Muscle layer of duodenum (tissue), 2 donors: ENCODE measurements around the gene FAP.

ENCODE experiments used
- H3K27ac ChIP-seq: one replicate; pipeline ENCODE4 v1.7.0; 2013; ENCODE audit warnings: mild to moderate bottlenecking, low read length
- H3K27me3 ChIP-seq: one replicate; pipeline ENCODE4 v1.7.0; 2013; ENCODE audit warnings: low read depth, mild to moderate bottlenecking, control low read depth, low read length
- H3K36me3 ChIP-seq, 2 donors: one replicate each; pipeline ENCODE4 v1.7.0; 2013; ENCODE audit warnings: low read length in 2 of 2, control low read depth in 1 of 2, mild to moderate bottlenecking in 1 of 2; ENCODE audit not compliant: insufficient read depth in 2 of 2, control insufficient read depth in 1 of 2
- H3K4me1 ChIP-seq, 2 donors: one replicate each; pipeline ENCODE4 v1.7.0; 2013; ENCODE audit warnings: low read length in 2 of 2, mild to moderate bottlenecking in 2 of 2, control low read depth in 1 of 2, moderate library complexity in 1 of 2; ENCODE audit not compliant: insufficient read depth in 2 of 2, control insufficient read depth in 1 of 2
- H3K4me3 ChIP-seq, 2 donors: one replicate each; pipeline ENCODE4 v1.7.0; 2013; ENCODE audit warnings: low read length in 2 of 2, low read depth in 1 of 2, mild to moderate bottlenecking in 1 of 2
- H3K9me3 ChIP-seq, 2 donors: one replicate each; pipeline ENCODE4 v1.7.0; 2013; ENCODE audit warnings: low read length in 2 of 2, control low read depth in 1 of 2, mild to moderate bottlenecking in 1 of 2; ENCODE audit not compliant: control insufficient read depth in 1 of 2
- donor health status: healthy.

Gene FAP

GRCh38 chr2:162212366-162212765, 30.9 kb downstream of the FAP start:
- Histone ChIP-seq H3K36me3 (no peaks in the 10 kb centered on the region), H3K4me1 (no peaks in the 10 kb centered on the region), H3K9me3 (no peaks in the 10 kb centered on the region), H3K4me3 (no peak overlapping the region), H3K27ac (no peak overlapping the region), H3K27me3 (no peaks in the 10 kb centered on the region)

- Histone ChIP-seq H3K27ac (no peak overlapping the region), H3K27me3 (no peaks in the 10 kb centered on the region)
Observed at GRCh38 chr2:162211732-162212131, 31.5 kb downstream of the FAP start.

DNA sequence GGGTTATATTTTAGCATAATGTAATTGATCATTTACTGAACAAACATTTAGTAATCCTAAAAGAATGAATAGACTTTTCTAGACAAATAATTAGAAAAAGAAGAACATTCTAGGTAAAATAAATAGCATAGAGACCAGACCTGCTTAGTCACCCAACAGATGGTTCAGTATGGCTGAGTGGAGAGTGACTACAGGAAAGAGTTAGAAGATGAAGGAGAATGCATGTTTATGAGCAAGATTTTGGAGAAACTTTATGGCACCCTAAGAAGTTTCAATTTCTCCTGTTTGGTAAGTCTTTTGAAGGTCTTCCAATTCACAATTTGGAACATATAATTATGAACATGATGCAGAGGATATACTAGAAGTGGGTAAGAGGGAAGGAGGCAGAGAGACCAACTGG, 32.9 kb downstream of the FAP start:
- H3K4me3 ChIP-seq: no peak overlapping the region
- no peaks in the 10 kb centered on the region for H3K9me3 ChIP-seq
- no peak overlapping the region for H3K27ac ChIP-seq
- no peaks in the 10 kb centered on the region for H3K27me3 ChIP-seq
- H3K4me1 ChIP-seq: no peaks in the 10 kb centered on the region
- no peaks in the 10 kb centered on the region for H3K36me3 ChIP-seq

More at GRCh38 chr2:162211732-162212131, 31.5 kb downstream of the FAP start:
- Histone ChIP-seq H3K4me1 (no peaks in the 10 kb centered on the region), H3K4me3 (no peak overlapping the region), H3K9me3 (no peaks in the 10 kb centered on the region), H3K36me3 (no peaks in the 10 kb centered on the region)

- Histone ChIP-seq H3K27ac (no peak overlapping the region), H3K27me3 (no peaks in the 10 kb centered on the region), H3K4me3 (no peak overlapping the region), H3K9me3 (no peaks in the 10 kb centered on the region), H3K36me3 (no peaks in the 10 kb centered on the region), H3K4me1 (no peaks in the 10 kb centered on the region)
Observed at GRCh38 chr2:162202203-162202602, 41.0 kb downstream of the FAP start.

DNA sequence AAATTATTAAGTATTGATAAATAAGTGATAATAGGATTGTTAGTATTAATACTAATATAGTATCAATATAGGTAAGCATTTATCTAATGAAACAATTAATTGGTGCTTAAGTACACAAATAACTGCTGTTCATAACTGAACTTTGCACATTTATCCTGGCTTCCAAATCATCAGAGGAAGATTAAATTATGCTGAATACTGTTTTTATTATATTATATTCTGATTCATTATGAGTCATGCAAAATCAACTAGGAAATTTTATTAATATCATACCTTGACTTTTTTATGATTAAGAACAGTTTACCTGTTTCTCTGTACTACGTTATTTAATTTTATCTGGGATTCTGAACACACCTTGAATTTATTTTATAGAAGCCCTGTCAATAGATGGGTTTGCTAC, 42.6 kb downstream of the FAP start:
- Histone ChIP-seq H3K4me3 (no peak overlapping the region), H3K27me3 (no peaks in the 10 kb centered on the region), H3K36me3 (no peaks in the 10 kb centered on the region), H3K9me3 (no peaks in the 10 kb centered on the region), H3K4me1 (no peaks in the 10 kb centered on the region), H3K27ac (no peak overlapping the region)

GRCh38 chr2:162199913-162200312, 43.3 kb downstream of the FAP start:
- no peaks in the 10 kb centered on the region for H3K27me3 ChIP-seq
- H3K27ac ChIP-seq: no peak overlapping the region
- no peaks in the 10 kb centered on the region for H3K36me3 ChIP-seq
- no peak overlapping the region for H3K4me3 ChIP-seq
- no peaks in the 10 kb centered on the region for H3K9me3 ChIP-seq
- H3K4me1 ChIP-seq: no peaks in the 10 kb centered on the region

DNA sequence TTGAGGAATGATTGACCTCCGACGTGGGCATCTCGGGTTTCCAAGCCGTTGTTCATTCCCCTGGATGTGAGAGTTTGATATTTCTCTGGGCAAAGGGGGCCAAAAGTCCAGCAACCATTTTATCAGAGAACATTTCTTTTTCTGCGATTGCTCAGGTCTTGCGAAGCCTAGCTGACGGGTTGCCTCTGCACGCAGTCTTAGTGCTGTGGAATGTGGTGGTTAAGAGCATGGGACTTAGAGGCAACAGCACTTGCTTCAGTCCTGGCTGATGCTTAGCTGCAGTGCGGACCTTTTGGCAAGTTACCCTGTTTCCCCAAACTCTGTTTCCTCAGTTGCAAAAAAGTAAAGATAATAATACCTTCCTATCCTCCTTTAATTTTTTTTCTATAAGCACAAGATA, 45.0 kb downstream of the FAP start:
- Histone ChIP-seq H3K27ac (no peak overlapping the region), H3K9me3 (no peaks in the 10 kb centered on the region), H3K27me3 (no peaks in the 10 kb centered on the region), H3K4me3 (no peak overlapping the region), H3K36me3 (no peaks in the 10 kb centered on the region), H3K4me1 (no peaks in the 10 kb centered on the region)

- no peaks in the 10 kb centered on the region for H3K9me3 ChIP-seq
- H3K27me3 ChIP-seq: no peaks in the 10 kb centered on the region
- H3K27ac ChIP-seq: no peak overlapping the region
- no peaks in the 10 kb centered on the region for H3K36me3 ChIP-seq
- H3K4me3 ChIP-seq: no peak overlapping the region
- H3K4me1 ChIP-seq: no peaks in the 10 kb centered on the region
Observed at GRCh38 chr2:162197069-162197825, 46.0 kb downstream of the FAP start.

- H3K4me1 ChIP-seq: no peaks in the 10 kb centered on the region
- no peaks in the 10 kb centered on the region for H3K27me3 ChIP-seq
- H3K27ac ChIP-seq: no peak overlapping the region
- H3K9me3 ChIP-seq: no peaks in the 10 kb centered on the region
- H3K36me3 ChIP-seq: no peaks in the 10 kb centered on the region
- H3K4me3 ChIP-seq: no peak overlapping the region
Observed at GRCh38 chr2:162196638-162197037, 46.6 kb downstream of the FAP start.

DNA sequence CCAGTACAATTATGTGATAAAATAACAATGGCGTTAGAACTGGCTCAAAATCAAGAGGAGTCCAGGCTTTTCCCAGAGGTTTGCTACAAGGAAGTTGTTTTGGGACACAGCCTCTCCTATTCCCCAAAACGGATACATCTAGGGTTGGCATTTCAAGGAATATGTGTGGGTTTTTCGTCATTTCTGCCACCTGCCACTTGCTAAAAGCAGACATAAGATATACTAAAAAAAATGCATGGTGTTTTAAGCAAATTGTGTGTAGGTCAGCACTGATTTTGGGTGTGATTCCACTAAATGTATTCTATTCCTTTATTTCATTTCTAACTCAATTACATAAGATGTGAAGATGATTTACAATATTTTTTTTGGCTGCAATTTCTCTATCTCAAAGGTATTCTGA, 54.8 kb downstream of the FAP start:
- Histone ChIP-seq H3K4me1 (no peaks in the 10 kb centered on the region), H3K9me3 (no peaks in the 10 kb centered on the region), H3K27me3 (no peaks in the 10 kb centered on the region), H3K27ac (no peak overlapping the region), H3K36me3 (no peaks in the 10 kb centered on the region), H3K4me3 (no peak overlapping the region)

DNA sequence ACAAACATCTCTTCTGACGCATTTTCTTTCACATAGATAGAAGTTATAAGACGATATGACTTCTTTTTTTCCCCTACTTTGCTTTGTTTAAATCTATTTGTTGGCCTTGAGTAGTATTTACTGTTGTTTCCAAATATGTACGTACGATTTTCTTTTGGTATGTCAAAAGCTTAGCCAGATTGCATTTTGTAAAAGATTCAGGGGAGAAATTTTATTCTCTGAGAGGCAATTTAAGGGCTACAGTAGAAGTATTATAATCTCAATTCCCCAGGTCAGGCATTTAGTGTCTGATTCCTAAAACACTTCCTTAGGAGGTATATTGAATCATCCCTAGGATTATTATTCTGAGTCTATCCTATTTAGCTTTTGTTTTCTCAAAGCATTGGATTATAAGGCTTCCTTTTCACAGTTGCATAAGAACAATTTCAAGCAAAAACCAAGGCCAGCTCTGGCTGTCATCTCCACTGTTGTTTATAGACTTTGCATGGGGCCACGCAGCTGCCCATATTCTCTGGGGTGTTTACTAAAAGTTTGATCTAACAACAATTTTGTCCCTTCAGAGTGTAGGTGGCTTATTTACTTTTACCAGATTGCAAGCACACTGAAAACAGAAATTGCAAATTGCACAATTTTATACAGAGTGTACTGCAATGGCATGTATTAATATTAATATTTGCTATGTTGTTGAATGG, 57.6 kb downstream of the FAP start:
- H3K9me3 ChIP-seq: no peaks in the 10 kb centered on the region
- H3K27me3 ChIP-seq: no peaks in the 10 kb centered on the region
- no peak overlapping the region for H3K27ac ChIP-seq
- H3K36me3 ChIP-seq: no peaks in the 10 kb centered on the region
- H3K4me1 ChIP-seq: no peaks in the 10 kb centered on the region
- H3K4me3 ChIP-seq: no peak overlapping the region
